HL-60/S4 treated with phorbol 12-myristate 13-acetate at 8.2 ng/mL for 4 days and 3 days (cell line): ENCODE measurements around the gene RAX.
"Not testable (repeated sequence)": the region's sequence is repeated elsewhere in the genome, so short reads cannot be mapped to it uniquely, and the experiment has no call there.

Experiments
- in situ Hi-C: fragments of 300-500 bp; cut with MboI; formaldehyde crosslinking; loops from 2 replicates; pipeline ENCODE4 v1.15.0; 2022; ENCODE audit warnings: low sequenced_read_pairs

RAX gene

DNA sequence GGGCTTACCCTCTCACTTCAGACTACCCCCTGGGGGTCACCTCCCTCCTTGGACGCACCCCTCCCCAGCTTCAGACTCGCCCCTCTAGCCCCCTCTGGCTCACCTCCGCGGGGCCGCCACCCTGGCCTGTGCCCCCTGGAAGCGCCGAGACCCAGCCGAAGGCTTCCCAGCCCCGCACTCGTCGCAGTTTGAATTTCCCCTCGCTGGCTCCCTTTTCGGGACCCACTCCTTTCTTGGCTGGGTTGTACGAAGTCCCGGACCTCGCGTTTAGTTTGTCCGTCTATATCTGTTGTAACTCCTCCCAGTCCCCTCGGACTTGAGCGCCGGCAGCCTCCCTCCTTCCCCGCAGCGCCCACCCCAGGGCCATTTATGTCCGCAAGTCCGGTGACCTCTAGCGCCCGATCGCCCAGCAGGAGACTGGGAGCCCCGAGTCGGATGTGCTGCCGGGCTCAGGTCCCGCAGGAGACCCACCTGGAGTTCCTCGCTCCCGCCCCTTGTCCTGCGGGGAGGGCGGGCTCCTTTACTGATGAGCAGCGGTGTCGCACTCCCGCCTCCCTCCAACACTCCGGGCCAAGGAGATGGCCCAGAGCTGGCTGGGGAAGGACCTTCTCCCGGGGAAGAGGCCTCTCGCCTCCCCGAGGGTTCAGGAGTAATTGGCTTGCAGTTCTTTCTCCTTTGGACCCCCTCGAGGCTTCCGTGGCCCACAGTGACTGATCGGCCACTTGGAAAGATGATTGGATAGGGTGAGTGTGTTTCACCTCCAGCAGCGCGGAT is 692 bp upstream of the RAX start:
- in situ Hi-C loops = no loop called here

DNA sequence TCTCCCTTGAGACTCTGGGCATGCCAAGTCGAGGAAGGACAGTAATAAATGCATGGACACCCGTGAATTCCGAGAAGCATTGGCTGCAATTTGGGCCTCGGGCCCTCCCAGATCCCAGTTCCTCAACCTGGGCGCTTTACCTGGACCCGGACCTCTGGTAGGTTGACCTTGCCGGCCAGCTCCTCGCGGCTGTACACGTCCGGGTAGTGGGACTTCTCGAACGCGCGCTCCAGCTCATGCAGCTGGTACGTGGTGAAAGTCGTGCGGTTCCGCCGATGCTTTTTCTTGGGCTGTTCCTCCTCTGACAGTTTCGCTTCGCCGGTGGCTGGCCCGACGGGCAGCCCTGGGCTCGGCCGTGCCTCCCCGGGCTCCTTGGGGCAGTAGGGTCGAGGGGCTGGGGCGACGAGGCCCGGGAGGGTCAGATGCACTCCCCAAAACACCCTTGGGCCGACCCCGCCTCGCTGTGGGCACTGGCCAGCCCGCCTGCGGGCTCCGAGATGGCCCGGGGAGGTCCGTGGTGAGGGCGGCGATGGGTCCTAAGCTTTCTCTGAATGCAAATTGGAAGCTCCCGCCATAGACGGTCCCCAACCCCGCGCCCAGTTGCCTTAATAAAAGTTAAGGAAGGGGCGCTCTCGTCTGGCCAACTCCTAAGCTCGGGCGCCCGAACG is 899 bp downstream of the RAX start:
- in situ Hi-C loops = no loop called here

DNA sequence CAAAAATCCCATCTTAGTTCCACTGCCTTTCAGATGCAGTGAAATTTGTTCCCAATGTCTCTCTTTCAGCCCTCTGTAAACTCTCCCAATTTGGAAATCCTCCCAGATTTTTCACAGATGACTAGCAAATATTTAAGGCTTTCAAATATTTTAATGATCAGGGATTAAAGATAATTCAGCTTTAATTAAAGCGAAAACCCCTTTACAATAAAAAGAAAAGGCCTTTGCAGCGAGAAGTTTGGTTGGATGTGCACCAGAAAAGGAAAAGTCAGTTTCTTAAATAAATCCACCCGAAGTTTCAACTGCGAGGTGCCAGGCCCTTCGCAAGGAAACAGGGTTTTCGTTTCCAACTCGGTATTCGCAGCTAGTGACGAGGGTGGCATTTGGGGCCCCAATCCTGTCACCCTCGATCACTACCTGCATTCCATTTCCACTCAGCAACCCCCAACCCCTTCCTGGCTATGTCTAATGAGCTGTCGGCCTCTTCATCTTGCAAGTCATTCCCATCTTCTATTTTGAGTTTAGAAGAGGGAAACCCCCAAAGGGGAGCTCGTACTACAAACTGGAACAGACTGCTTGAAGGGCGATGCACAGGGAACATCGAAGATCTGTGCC is 1.5 kb downstream of the RAX start:
- in situ Hi-C loops = no loop called here

DNA sequence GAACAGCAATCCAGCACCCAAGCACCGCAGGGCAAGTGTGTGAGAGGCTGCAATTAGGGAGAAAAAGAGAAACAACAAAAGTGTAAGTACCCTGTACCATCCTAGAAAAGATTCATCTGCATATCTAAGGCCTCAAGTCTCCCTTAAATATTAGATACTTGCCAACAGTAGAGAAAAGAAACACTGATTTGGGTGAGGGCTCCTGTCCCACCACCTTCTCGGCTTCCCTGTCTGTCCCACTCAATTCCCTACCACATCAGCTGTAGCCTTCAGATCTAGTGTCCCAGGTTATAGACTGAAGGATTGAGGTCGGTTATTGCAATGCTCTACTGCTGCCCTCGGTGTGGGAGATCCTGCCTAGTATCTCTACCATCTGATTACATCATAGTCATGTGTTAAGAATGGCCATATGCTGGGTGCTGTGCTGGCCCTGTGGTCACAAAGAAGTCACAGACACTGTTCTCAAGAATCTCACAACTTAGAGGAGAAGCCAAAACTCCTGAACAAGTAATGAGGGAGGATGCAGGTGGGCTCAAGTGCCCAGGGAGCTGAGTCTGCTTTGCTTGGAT is 2.5 kb downstream of the RAX start:
- in situ Hi-C loops = no loop called here

DNA sequence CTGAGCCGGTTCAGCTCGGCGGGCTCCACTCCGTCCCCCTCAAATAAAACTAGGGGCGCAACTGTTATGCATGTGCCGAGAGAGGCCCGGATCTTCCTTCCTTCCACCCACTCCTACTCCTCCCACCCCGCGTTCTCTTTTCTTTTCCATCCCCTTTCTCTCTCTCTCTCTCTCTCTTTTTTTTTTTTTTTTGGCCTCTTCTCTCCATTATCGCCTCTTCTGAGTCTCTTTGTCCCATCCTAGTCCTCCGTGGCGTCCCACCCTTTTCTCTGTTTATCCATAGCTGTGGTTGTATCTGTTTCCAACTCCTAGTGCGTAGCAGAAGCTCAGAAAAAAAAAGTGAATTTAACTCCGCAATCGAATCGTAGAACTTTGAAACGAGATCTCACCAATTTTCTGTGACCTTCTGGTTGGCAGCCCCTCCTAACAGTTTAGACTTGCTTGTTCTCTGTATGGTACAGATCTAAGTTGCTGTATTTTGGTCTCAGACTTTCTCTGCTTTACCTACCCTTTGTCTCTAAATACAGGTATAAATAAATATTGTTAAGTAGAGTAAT is 3.6 kb downstream of the RAX start:
- in situ Hi-C loops = no loop called here

DNA sequence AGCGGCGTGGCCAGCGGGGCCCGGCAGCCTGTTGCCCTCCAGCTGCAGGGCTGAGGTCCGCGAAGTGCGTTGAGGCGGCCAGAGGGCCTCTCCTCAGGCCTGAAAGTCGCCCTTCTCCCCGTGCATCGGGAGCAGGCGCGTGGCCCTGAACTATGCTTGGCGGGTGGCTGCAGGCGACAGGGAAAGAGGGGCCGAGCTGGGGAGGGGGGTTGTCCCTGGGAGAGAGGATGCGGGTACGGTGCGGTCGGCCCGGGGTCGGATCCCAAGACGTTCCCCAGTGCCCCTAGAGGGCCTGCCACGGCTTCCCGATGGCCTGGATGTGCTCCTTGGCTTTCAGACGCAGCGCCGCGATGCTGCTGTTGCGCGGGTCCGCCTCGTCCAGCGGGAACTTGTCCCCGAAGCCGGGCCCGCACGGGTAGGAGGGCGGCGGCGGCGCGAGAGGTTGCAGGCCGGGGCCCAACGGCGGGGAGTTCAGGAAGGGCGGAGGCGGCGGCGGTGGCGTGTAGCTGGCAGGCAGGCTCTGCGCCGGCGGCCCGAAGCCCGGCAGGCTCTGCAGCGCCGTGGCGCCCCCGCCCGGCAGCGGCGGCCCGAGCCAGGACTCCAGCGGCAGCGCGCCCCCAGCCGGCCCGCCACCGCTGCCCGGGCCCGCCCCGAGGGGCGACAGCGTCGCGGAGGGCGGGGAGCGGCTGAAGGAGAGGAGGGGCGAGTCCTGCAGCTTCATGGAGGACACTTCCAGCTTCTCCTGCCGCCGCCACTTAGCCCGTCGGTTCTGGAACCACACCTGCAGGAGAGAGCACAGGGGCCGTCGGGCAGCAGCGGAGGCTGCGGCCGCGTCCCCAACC is 4.3 kb downstream of the RAX start:
- in situ Hi-C loops = no loop called here

DNA sequence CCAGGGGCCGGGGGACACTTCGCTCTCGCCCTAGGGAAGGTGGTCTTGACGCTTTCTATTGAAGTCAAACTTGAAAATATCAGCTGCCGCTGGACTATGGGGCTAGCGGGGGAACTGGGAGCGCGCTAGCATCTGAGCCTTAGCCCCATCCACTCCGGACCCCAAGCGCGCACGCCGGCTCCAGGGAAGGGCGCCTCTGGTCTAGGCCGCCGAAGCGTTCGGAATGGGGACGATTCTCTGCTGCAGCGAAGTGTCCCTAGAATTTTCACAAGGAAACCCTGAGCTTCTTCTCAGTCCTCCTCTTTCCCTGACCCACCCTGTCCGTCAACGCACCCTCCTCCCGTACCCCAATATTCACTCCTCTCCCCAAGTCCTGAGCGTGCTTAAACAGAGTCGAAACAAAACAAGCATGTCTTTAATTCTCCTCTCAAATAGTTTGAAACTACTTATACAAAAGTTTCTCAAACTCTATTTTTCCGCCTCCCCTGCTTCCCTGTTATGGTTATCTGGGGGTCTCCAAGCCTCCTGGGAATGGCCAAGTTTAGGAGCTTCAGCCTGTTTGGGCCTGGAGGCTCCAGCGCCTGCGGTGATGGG is 5.0 kb downstream of the RAX start:
- in situ Hi-C loops = no loop called here

DNA sequence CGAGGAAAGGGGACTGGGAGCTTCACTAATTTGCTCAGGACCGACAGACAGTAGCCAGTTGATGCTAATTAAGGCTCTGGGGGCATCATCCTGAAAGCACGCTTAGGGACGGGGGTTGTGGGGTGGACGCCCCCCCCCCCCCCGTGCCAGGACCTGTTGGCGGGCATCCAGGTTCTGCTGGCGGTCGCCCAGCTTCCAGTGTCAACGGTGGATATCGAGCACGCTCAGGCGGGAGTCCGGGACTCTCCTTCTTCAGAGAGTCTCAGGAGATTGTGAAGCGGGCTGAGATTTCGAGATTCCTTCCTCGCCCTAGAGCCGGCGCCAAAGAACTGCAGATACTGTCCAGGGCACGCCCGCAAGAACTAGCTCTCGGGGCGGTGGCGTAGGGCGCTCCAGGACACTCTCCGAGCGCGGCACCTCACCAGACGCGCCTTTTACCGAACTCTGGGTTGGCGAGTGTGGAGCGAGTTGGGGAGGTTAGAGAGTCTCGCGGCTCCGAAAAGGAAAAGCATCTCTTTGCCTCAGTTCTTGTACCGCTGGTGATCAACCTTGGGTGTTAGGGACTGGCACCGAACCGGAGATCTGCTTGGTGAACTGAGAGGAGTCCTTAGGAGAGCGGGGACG is 5.6 kb downstream of the RAX start:
- in situ Hi-C loops = no loop called here

DNA sequence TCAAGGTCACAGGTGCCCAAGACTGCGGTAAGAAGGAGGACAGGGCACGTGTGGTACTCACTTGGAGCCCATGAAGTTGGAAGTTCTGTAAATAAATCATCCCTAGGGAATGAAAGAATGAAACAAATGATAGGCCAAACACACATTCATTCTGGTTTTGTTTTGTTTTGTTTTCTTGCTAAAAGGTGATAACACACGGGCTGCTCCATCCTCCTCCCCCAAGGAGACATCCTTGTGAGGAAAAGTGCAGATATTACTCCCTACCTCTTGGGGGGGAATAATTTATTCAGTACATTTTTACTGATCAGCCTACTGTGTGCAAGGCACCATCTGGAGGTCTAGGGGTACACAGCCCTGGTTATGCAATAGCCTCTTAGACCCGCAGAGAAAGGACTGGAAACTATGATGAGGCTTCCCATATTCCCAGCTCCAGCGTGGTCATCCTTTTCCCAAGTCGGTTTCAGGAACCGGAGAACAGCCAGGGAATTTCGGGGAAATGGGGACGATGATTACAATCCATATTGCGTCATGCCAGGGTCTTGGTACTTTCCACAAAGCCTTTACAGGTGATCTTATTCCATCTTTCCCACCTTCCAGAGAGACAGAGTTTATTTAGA is 6.3 kb downstream of the RAX start:
- in situ Hi-C loops = no loop called here

DNA sequence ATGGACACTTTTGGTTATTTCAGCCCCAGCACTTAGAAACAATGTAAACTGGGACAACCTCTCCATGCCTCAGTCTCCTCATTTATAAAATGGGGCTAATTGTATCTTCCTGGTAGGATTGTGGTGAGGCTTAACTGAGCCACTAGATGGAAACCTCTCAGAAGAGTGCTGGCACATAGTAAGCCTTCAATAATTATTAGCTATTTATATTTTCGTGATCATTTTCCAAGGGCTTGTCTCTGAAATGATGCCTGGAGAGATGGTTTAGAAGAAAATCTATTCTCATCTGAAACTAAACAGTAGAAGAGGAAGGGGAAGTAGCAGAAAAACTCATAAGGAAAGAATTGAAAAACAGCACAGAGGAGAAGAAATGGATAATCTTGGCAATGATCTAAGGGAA is 6.8 kb downstream of the RAX start:
- in situ Hi-C loops = no loop called here

DNA sequence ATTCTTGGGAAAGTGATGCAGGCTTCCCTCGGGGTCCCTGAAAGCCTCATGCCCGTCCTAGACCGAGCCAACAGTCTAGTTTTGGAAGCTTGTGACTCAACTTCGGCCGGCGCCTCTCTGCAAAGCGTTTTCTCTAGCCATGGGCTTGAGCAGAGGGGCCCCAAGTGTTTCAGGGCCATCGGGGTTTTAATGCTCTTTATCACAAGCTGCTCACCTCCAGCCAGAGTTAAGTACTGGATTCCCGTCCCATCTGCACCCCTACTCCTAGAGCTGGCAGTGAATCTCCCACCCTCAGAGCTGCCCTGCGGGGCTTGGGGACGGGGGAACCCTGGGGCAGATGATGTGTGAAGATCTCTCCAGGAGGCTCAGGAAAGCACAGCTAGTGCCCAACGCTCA is 7.3 kb downstream of the RAX start:
- in situ Hi-C loops = no loop called here

DNA sequence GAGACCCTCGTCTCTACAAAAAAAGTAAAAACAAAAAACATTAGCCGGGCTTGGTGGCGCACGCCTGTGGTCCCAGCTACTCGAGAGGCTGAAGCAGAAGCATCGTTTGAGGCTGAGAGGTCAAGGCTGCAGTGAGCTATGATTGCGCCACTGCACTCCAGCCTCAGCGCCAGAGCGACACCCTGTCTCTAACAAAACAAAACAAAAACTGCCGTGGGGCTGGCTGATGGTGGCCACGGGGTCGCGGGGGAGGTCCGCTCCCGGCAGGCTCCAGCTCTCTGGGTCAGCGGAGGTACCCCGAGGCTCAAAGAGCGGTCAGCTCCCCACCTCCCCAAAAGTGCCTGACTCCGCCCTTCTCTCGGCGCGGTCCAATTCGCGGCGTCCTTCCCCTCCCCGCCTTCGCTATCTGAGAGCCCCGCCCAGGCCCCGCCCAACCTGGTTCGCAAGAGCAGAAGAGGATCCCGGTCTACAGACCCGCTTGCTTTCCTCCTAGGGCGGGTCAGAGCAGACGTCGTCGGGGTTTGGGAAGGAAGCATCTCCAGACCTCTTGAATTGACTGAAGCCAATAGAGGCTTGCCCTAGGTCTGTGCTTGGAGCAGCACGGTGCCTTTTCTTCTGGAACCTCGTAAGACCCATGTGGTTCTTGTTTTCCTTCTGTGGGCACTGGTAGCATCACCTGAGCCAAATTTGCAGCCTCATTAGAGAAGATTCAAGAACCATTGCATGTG is 7.8 kb downstream of the RAX start:
- in situ Hi-C loops = no loop called here

DNA sequence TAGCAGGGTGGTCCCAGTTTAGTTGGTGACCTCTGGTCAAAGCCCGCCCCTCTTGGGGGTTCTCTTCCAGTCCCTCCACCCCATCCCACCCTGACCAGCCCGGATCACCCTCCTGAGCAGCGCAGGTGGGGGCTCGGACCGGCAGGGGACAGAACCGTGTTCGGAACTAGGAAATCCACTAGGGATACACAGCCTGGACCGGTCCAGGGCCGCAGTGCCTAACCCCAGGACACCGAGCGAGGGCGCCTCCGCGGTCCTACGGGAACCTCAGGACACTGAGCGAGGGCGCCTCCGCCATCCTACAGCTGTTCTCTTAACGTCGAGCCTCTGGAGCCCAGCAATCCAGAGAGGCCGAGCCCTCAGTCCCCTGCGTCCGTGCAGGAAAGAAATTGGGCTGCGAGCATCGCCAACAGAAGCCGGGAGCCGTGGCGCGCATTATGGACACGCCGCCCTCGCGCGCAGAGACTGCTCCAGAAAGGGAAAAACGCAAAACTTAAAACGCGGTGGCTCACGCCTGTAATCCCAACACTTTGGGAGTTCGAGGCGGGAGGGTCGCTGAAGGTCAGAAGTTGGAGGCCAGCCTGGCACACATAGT is 8.5 kb downstream of the RAX start:
- in situ Hi-C loops = no loop called here

DNA sequence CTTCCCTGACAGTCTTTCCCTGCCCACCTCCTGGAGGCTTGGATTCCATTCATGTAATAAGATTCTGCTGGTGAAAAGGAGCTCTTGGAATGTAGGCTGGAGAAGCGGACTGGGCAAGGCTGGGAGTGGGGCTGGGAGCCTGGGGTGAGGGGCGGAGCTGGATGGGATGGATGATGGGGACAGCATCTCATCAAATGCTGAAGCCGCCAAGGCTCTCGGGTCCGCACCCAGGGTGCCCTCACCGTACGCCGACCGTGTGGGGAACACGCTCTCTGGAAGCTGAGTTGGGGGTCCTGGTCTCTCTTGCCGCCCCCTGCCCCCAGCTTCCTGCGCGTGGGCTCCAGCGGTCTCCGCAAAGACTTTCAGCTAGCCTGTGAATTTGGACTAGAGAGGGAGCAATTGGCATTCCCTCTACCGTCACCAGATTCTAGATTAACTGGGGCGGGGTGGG is 9.1 kb downstream of the RAX start:
- in situ Hi-C loops = no loop called here

DNA sequence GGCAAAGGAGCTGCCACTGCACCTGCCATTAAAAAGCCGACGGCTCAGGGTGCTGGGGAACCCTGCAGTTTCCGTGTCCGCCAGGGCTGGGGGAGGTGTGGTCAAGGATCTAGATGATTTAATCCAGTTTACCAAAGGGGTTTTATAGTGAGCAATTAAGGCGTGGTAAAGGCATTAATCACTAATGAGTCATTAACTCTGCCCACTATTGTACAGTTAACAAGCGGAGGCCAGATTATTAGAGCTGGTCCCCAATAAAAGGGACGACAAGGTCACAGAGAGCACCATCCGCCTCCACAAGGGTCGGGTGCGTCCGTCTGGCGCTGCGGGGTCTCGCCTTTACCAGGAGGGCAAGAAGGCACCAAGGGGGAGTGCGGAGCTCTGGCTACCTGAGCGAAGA is 9.6 kb downstream of the RAX start:
- in situ Hi-C loops = no loop called here

DNA sequence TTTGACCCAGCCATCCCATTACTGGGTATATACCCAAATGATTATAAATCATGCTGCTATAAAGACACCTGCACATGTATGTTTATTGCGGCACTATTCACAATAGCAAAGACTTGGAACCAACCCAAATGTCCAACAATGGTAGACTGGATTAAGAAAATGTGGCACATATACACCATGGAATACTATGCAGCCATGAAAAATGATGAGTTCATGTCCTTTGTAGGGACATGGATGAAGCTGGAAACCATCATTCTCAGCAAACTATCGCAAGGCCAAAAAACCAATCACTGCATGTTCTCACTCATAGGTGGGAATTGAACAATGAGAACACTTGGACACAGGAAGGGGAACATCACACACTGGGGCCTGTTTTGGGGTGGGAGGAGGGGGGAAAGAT is 11.0 kb downstream of the RAX start:
- in situ Hi-C loops = not testable (repeated sequence)

DNA sequence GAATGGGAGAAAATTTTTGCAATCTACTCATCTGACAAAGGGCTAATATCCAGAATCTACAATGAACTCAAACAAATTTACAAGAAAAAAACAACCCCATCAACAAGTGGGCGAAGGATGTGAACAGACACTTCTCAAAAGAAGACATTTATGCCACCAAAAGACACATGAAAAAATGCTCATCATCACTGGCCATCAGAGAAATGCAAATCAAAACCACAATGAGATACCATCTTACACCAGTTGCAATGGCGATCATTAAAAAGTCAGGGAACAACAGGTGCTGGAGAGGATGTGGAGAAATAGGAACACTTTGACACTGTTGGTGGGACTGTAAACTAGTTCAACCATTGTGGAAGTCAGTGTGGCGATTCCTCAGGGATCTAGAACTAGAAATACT is 11.4 kb downstream of the RAX start:
- in situ Hi-C loops = not testable (repeated sequence)

DNA sequence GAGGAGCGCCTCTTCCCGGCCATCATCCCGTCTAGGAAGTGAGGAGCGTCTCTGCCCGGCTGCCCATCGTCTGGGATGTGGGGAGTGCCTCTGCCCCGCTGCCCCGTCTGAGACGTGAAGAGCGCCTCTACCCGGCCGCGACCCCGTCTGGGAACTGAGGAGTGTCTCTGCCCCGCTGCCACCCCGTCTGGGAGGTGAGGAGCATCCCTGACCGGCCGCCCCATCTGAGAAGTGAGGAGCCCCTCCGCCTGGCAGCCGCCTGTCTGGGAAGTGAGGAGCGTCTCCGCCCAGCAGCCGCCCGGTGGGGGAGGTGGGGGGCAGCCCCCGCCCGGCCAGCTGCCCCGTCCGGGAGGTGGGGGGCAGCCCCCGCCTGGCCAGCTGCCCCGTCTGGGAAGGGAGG is 17.8 kb downstream of the RAX start:
- in situ Hi-C loops = not testable (repeated sequence)
